CD4-positive, alpha-beta T cell (primary cell): ENCODE results near the gene SMIM44. TPM values are rescaled to one million over a fixed set of nuclear protein-coding genes. Genes with fewer than 3 reads are reported as not detected.

Source experiments
- ATAC-seq: fragments of 200-7000 bp; cut with Tn5 transposase; one replicate; pipeline ENCODE4 v1.10.0; 2022; ENCODE audit warnings: mild to moderate bottlenecking; ENCODE audit not compliant: poor library complexity
- CTCF ChIA-PET: fragments of 350-600 bp; sonication (Branson Sonifier 250); formaldehyde crosslinking; loops from one replicate; lab custom pipeline; 2021; ENCODE audit warnings: antibody characterized with exemption, inconsistent platforms; lab: Charles Lee
- POLR2A ChIA-PET: fragments of 350-600 bp; sonication (Branson Sonifier 250); formaldehyde crosslinking; loops from one replicate; lab custom pipeline; 2021; ENCODE audit warnings: antibody characterized with exemption, inconsistent platforms; lab: Charles Lee
- DNase-seq, 14 experiments: peaks; one replicate each; pipeline ENCODE4 v3.0.0-alpha.2; 2013 to 2020; ENCODE audit warnings: mixed read lengths in 2 of 14
- H3K27ac ChIP-seq, 2 donors: one replicate each; pipeline versions ENCODE4 v1.5.1 to v1.7.0; 2013; ENCODE audit warnings: low read length in 2 of 2, low read depth in 1 of 2, mild to moderate bottlenecking in 1 of 2
- H3K27me3 ChIP-seq, 2 experiments: 1 replicate in 1 of 2; 2 replicates in 1 of 2; pipeline versions ENCODE4 v1.6.1 to v1.7.0; 2013; ENCODE audit warnings: low read length in 2 of 2, control low read depth in 1 of 2, mild to moderate bottlenecking in 1 of 2, moderate library complexity in 1 of 2; ENCODE audit not compliant: insufficient read depth in 2 of 2, control insufficient read depth in 1 of 2
- H3K36me3 ChIP-seq: one replicate; pipeline ENCODE4 v1.6.1; 2013; ENCODE audit warnings: low read length, control low read depth; ENCODE audit not compliant: insufficient read depth
- H3K4me1 ChIP-seq: one replicate; pipeline ENCODE4 v1.6.1; 2013; ENCODE audit warnings: low read length, control low read depth; ENCODE audit not compliant: insufficient read depth
- H3K4me3 ChIP-seq: one replicate; pipeline ENCODE4 v1.5.1; 2013; ENCODE audit warnings: mild to moderate bottlenecking, low read length, moderate library complexity
- H3K9me3 ChIP-seq, 2 experiments: 1 replicate in 1 of 2; 2 replicates in 1 of 2; pipeline versions ENCODE4 v1.6.1 to v1.7.0; 2013; ENCODE audit warnings: low read length in 2 of 2, mild to moderate bottlenecking in 2 of 2, control low read depth in 1 of 2, moderate library complexity in 1 of 2; ENCODE audit not compliant: control insufficient read depth in 1 of 2, insufficient read depth in 1 of 2
- H3K27ac Mint-ChIP-seq: one replicate; pipeline ENCODE4 v1.8.0; 2020; ENCODE audit warnings: mixed read lengths
- H3K27me3 Mint-ChIP-seq: one replicate; pipeline ENCODE4 v1.8.0; 2021; ENCODE audit warnings: mixed read lengths
- H3K36me3 Mint-ChIP-seq: one replicate; pipeline ENCODE4 v1.8.0; 2021; ENCODE audit warnings: low read depth, mixed read lengths
- H3K4me1 Mint-ChIP-seq: one replicate; pipeline ENCODE4 v1.8.0; 2021; ENCODE audit warnings: low read depth, mixed read lengths
- H3K4me3 Mint-ChIP-seq: one replicate; pipeline ENCODE4 v1.8.0; 2020; ENCODE audit warnings: mild to moderate bottlenecking, mixed read lengths
- H3K9me3 Mint-ChIP-seq: one replicate; pipeline ENCODE4 v1.8.0; 2020; ENCODE audit warnings: mixed read lengths
- intact Hi-C, 2 experiments: fragments of 100-400 bp; cut with DNase I in 1 of 2; cut with micrococcal nuclease in 1 of 2; formaldehyde crosslinking; loops; one replicate each; pipeline versions ENCODE4 v1.15.1 to v1.9.0; 2023 to 2025; cut with DNase I, micrococcal nuclease
- total RNA-seq, 174 experiments: library from RNA in 2 of 174; stranded (reverse) in 2 of 174; gene quantifications; one replicate each; pipeline ENCODE4 v1.2.3 and lab custom pipeline; 2021 to 2026
- TF ChIP-seq, protein P1 (sequence below): fragments of 200-600 bp; IDR thresholded peaks from one replicate; pipeline ENCODE4 v1.8.0; 2022; ENCODE audit warnings: antibody characterized with exemption, mild to moderate bottlenecking

The SMIM44 gene
- total RNA-seq, 2 experiments from 2014 or later, result not detected

DNA sequence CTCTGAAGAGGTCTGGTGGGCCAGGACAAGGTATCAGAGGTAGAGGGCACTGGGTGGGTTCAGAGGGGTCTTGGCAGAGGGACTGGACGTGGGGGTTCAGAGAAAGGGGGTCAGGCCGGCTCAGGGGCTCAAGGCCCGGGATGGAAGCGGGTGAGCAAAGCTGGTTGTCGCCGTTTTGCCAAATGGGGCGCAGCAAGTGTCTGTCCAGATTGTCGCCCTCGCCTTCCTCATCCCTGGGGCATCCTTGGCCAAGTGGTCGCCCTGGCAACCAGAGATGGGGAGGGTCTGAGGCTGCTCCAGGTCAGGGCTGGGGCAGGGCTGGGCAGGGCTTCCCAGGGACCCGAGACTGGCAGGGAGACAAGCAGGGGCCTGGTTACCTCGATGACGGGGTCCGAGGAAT lies 10.4 kb upstream of the SMIM44 start:
- no peak overlapping the region for H3K27ac Mint-ChIP-seq
- Histone ChIP-seq H3K4me1 (peaks cover 15% of the 10 kb centered on the region), H3K27me3 (no peaks in the 10 kb centered on the region), H3K27ac (no peak overlapping the region), H3K4me3 (no peak overlapping the region), H3K9me3 (no peaks in the 10 kb centered on the region), H3K36me3 (peaks cover 38% of the 10 kb centered on the region)
- DNase-seq (no peak), ATAC-seq (no peak)
- peaks cover 15% of the 10 kb centered on the region for H3K4me1 Mint-ChIP-seq
- no peak overlapping the region for H3K4me3 Mint-ChIP-seq
- no peaks in the 10 kb centered on the region for H3K27me3 Mint-ChIP-seq
- H3K36me3 Mint-ChIP-seq, result peaks cover 42% of the 10 kb centered on the region
- no peaks in the 10 kb centered on the region for H3K9me3 Mint-ChIP-seq
- ChIA-PET POLR2A (no interaction called here), CTCF (interaction anchor here (1.4 kb wide), 1 partner anchor 9 kb away, joined by 6 read pairs; no protein-coding TSS in a partner anchor)
- intact Hi-C loops, result no loop called here
- TF ChIP-seq, protein P1, sequence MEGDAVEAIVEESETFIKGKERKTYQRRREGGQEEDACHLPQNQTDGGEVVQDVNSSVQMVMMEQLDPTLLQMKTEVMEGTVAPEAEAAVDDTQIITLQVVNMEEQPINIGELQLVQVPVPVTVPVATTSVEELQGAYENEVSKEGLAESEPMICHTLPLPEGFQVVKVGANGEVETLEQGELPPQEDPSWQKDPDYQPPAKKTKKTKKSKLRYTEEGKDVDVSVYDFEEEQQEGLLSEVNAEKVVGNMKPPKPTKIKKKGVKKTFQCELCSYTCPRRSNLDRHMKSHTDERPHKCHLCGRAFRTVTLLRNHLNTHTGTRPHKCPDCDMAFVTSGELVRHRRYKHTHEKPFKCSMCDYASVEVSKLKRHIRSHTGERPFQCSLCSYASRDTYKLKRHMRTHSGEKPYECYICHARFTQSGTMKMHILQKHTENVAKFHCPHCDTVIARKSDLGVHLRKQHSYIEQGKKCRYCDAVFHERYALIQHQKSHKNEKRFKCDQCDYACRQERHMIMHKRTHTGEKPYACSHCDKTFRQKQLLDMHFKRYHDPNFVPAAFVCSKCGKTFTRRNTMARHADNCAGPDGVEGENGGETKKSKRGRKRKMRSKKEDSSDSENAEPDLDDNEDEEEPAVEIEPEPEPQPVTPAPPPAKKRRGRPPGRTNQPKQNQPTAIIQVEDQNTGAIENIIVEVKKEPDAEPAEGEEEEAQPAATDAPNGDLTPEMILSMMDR, result no peak

DNA sequence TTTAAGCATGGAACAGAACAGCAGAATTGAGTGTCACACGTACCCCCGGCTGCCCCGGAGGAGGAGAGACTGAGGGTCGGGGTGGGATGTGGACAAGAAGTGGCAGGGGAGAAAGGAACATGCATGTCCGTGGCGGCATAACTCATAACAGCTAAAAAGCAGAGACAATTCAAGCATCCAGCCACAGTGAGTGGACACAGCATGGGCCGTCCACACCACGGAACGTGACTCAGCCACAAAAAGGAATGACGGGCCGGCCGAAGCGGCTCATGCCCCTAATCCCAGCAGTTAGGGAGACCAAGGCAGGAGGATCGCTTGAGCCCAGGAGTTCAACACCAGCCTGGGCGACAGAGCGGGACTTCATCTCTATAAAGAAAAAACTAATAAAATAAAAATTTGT lies 9.7 kb upstream of the SMIM44 start:
- H3K27me3 Mint-ChIP-seq, result no peaks in the 10 kb centered on the region
- ATAC-seq (no peak), DNase-seq (no peak)
- H3K27me3 ChIP-seq, result no peaks in the 10 kb centered on the region
- H3K9me3 Mint-ChIP-seq, result no peaks in the 10 kb centered on the region
- H3K4me1 ChIP-seq, result peaks cover 15% of the 10 kb centered on the region
- ChIA-PET CTCF (no interaction called here), POLR2A (no interaction called here)
- no peak overlapping the region for H3K4me3 ChIP-seq
- H3K36me3 ChIP-seq, result peaks cover 38% of the 10 kb centered on the region
- intact Hi-C loops, result no loop called here
- peaks cover 47% of the 10 kb centered on the region for H3K36me3 Mint-ChIP-seq
- no peak overlapping the region for H3K4me3 Mint-ChIP-seq
- no peak overlapping the region for H3K27ac ChIP-seq
- H3K4me1 Mint-ChIP-seq, result peaks cover 12% of the 10 kb centered on the region
- H3K9me3 ChIP-seq, result no peaks in the 10 kb centered on the region
- TF ChIP-seq, protein P1, result no peak
- H3K27ac Mint-ChIP-seq, result no peak overlapping the region

DNA sequence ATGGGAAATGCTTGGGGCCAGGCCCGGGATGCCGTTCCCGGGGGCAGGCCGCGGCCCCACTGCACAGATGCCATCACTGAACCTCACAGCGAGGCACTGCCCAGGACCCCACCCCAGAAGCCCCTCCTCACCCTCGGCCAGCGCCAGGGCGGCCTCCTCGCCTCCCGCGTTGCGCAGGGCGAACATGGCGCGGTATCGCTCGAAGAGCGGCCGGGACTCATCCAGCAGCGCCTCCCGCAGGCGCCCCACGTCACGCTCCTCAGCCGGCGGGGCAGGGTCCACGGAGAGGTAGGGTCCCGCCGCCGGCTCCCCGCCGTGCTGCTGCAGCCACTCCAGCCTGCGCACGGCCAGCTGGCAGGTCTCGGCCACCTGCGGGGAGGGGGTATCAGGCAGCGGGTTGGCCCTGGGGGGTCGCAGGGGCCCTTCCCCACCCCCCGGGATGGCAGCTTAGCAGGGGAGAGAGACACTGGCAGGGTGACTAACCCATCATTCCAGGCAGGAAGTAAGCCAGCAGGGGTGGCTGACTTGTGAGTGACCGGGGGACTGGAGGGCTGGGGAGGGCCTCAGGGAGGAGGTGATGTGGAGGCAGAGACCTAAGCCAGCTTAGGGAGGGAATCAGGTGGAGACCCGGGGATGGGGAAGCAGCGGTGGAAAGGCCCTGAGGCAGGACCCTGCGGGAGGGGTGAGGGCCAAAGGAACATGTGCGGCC lies 9.0 kb upstream of the SMIM44 start:
- Histone ChIP-seq H3K9me3 (no peaks in the 10 kb centered on the region), H3K27me3 (no peaks in the 10 kb centered on the region), H3K36me3 (peaks cover 37% of the 10 kb centered on the region), H3K27ac (no peak overlapping the region), H3K4me3 (no peak overlapping the region), H3K4me1 (peaks cover 12% of the 10 kb centered on the region)
- no peak overlapping the region for H3K4me3 Mint-ChIP-seq
- ChIA-PET CTCF (no interaction called here), POLR2A (no interaction called here)
- H3K4me1 Mint-ChIP-seq, result peaks cover 9% of the 10 kb centered on the region
- no peak for ATAC-seq
- TF ChIP-seq, protein P1, result no peak
- H3K27ac Mint-ChIP-seq, result no peak overlapping the region
- peaks cover 44% of the 10 kb centered on the region for H3K36me3 Mint-ChIP-seq
- H3K27me3 Mint-ChIP-seq, result no peaks in the 10 kb centered on the region
- H3K9me3 Mint-ChIP-seq, result no peaks in the 10 kb centered on the region
- intact Hi-C loops, result no loop called here
- DNase-seq, result no peak
